ENCODE measurements around the gene VWF.

GRCh38 chr12:5912011-5912410, 212.5 kb downstream of the VWF start:
- TF ChIP-seq CTCF (IDR thresholded peaks at IDR 0.05 in 4 of 5, conservative IDR thresholded peaks at IDR 0.05 in 1 of 5), result no peak
- TF ChIP-seq POLR2A (IDR thresholded peaks at IDR 0.05), result no peak

Measured in gastrocnemius medialis (tissue), 4 donors.